ENCODE data around the gene MCM3AP. TPM values are rescaled to one million over a fixed set of nuclear protein-coding genes. Genes with fewer than 3 reads are reported as not detected.
"Not testable (repeated sequence)": the region's sequence is repeated elsewhere in the genome, so short reads cannot be mapped to it uniquely, and the experiment has no call there.

The MCM3AP gene
- total RNA-seq, 1 donor from 2014 or later: 58.8 TPM

GRCh38 chr21:46245213-46245915 is 40.0 kb downstream of the MCM3AP start:
- Histone ChIP-seq H3K27me3 (ENCODE audit: low read depth) (no peaks in the 10 kb centered on the region), H3K9me3 (replicated peaks) (no peaks in the 10 kb centered on the region), H3K36me3 (peaks cover 95% of the 10 kb centered on the region), H3K4me1 (no peaks in the 10 kb centered on the region), H3K27ac (replicated peaks) (no peak overlapping the region), H3K4me3 (no peak overlapping the region)
- DNase-seq: no peak
- no peak for TF ChIP-seq CTCF (IDR thresholded peaks at IDR 0.05; ENCODE audit: borderline replicate concordance)
- intact Hi-C loops (cut with micrococcal nuclease): no loop called here

- Histone ChIP-seq H3K27me3 (ENCODE audit: low read depth) (no peaks in the 10 kb centered on the region), H3K36me3 (peaks cover 95% of the 10 kb centered on the region), H3K4me3 (no peak overlapping the region), H3K4me1 (no peaks in the 10 kb centered on the region), H3K9me3 (replicated peaks) (no peaks in the 10 kb centered on the region), H3K27ac (replicated peaks) (no peak overlapping the region)
- intact Hi-C loops (cut with micrococcal nuclease): no loop called here
- no peak for DNase-seq
- no peak for TF ChIP-seq CTCF (IDR thresholded peaks at IDR 0.05; ENCODE audit: borderline replicate concordance)
Measured at GRCh38 chr21:46244602-46245001, 40.8 kb downstream of the MCM3AP start.

GRCh38 chr21:46243960-46244361 is 41.5 kb downstream of the MCM3AP start:
- no peaks in the 10 kb centered on the region for H3K4me1 ChIP-seq
- H3K4me3 ChIP-seq: no peak overlapping the region
- intact Hi-C loops (cut with micrococcal nuclease): no loop called here
- no peak overlapping the region for H3K27ac ChIP-seq (replicated peaks)
- H3K36me3 ChIP-seq: peaks cover 95% of the 10 kb centered on the region
- no peaks in the 10 kb centered on the region for H3K27me3 ChIP-seq (ENCODE audit: low read depth)
- H3K9me3 ChIP-seq (replicated peaks): no peaks in the 10 kb centered on the region
- TF ChIP-seq CTCF (IDR thresholded peaks at IDR 0.05; ENCODE audit: borderline replicate concordance): no peak
- no peak for DNase-seq

GRCh38 chr21:46243325-46243724 is 42.1 kb downstream of the MCM3AP start:
- Histone ChIP-seq H3K4me1 (no peaks in the 10 kb centered on the region), H3K36me3 (peaks cover 97% of the 10 kb centered on the region), H3K9me3 (replicated peaks) (no peaks in the 10 kb centered on the region), H3K27ac (replicated peaks) (no peak overlapping the region), H3K27me3 (ENCODE audit: low read depth) (no peaks in the 10 kb centered on the region), H3K4me3 (no peak overlapping the region)
- TF ChIP-seq CTCF (IDR thresholded peaks at IDR 0.05; ENCODE audit: borderline replicate concordance): no peak
- DNase-seq: no peak
- intact Hi-C loops (cut with micrococcal nuclease): no loop called here

- intact Hi-C loops (cut with micrococcal nuclease); H3K4me3 ChIP-seq; H3K9me3 ChIP-seq (replicated peaks); DNase-seq; H3K27ac ChIP-seq (replicated peaks); H3K4me1 ChIP-seq; H3K27me3 ChIP-seq (ENCODE audit: low read depth): not testable (repeated sequence)
- H3K36me3 ChIP-seq: peaks cover 99% of the 10 kb centered on the region
Measured at GRCh38 chr21:46241577-46241976, 43.8 kb downstream of the MCM3AP start.

- no peak for DNase-seq
- H3K27ac ChIP-seq (replicated peaks): no peak overlapping the region
- no peak for TF ChIP-seq CTCF (IDR thresholded peaks at IDR 0.05; ENCODE audit: borderline replicate concordance)
- intact Hi-C loops (cut with micrococcal nuclease): no loop called here
- H3K4me1 ChIP-seq: no peaks in the 10 kb centered on the region
- no peaks in the 10 kb centered on the region for H3K9me3 ChIP-seq (replicated peaks)
- no peak overlapping the region for H3K4me3 ChIP-seq
- H3K36me3 ChIP-seq: peaks cover 99% of the 10 kb centered on the region
- H3K27me3 ChIP-seq (ENCODE audit: low read depth): no peaks in the 10 kb centered on the region
Measured at GRCh38 chr21:46239817-46240325, 45.5 kb downstream of the MCM3AP start.

Data from left ventricle myocardium inferior (tissue), 1 donor.